ENCODE measurements around the gene C4B. TPM values are rescaled to one million over a fixed set of nuclear protein-coding genes. Genes with fewer than 3 reads are reported as not detected.
"Not testable (repeated sequence)": the region's sequence is repeated elsewhere in the genome, so short reads cannot be mapped to it uniquely, and the experiment has no call there.

The C4B gene
- total and polyA plus RNA-seq, 2 donors (not counting 1 experiment from before 2014, with no cell fraction given): 4.7 to 7.4 TPM

DNA sequence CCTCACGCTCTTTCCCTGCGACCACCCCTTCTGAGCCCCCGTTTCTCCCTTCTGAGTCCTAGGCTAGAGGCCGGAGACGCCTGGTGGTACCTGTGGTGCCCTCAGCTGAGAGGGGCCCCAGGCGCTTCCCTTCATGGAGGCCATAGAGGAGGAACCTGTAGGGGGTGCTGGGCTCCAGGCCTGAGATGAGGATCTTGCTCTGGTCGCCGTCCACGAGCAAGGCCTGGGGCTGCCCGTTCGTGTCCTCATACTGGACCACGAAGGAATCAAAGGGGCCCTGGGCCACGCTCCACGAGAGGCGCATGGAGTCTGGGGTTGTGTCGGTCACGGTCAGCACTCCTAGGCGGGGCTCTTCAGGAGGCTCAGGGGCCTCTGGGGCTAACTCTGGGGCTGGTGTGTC, 30.3 kb downstream of the C4B start:
- intact Hi-C loops (cut with micrococcal nuclease): loop anchor here (10.0 kb wide), 2 partner anchors 110 to 750 kb away; partner anchors contain the start of genes PPT2 and PRRT1
- H3K4me2 ChIP-seq (replicated peaks; ENCODE audit: low read depth, low read length, poor library complexity, severe bottlenecking); H3K27me3 ChIP-seq (replicated peaks in 1 of 4; ENCODE audit: control extremely low read depth in 1 of 4, control insufficient read depth in 3 of 4, insufficient read depth in 4 of 4, low read length in 3 of 4); DNase-seq; H3K4me3 Mint-ChIP-seq; ATAC-seq (ENCODE audit: low read depth); POLR2A ChIA-PET; H4K20me1 ChIP-seq (ENCODE audit: control insufficient read depth, insufficient read depth, low read length, poor library complexity, severe bottlenecking); H3K27ac Mint-ChIP-seq; H3K9ac ChIP-seq (ENCODE audit: low read length); H3K36me3 ChIP-seq (replicated peaks in 1 of 2; ENCODE audit: control extremely low read depth in 1 of 2, control insufficient read depth in 1 of 2, extremely low read depth in 1 of 2, insufficient read depth in 2 of 2, low read length in 1 of 2); H3K4me1 Mint-ChIP-seq; H2AFZ ChIP-seq (ENCODE audit: insufficient read depth, low read depth, low read length, poor library complexity, severe bottlenecking); CTCF ChIA-PET; H3K27ac ChIP-seq (ENCODE audit: low read length in 2 of 2); H3K27me3 Mint-ChIP-seq; H3K4me3 ChIP-seq (ENCODE audit: control extremely low read depth in 1 of 5, extremely low read depth in 1 of 5, insufficient read depth in 1 of 5, low read depth in 2 of 5, low read length in 4 of 5); H3K9me3 ChIP-seq (ENCODE audit: control extremely low read depth in 1 of 3, control insufficient read depth in 2 of 3, insufficient read depth in 1 of 3, low read length in 2 of 3); H3K4me1 ChIP-seq (ENCODE audit: control insufficient read depth in 2 of 2, insufficient read depth in 2 of 2, low read length in 2 of 2); H3K9me3 Mint-ChIP-seq (ENCODE audit: insufficient read depth); H3K79me2 ChIP-seq (ENCODE audit: control insufficient read depth, insufficient read depth, low read length): not testable (repeated sequence)
- WGBS (ENCODE audit: insufficient coverage): 88% methylated on average over 6 of the region's 18 CpGs

DNA sequence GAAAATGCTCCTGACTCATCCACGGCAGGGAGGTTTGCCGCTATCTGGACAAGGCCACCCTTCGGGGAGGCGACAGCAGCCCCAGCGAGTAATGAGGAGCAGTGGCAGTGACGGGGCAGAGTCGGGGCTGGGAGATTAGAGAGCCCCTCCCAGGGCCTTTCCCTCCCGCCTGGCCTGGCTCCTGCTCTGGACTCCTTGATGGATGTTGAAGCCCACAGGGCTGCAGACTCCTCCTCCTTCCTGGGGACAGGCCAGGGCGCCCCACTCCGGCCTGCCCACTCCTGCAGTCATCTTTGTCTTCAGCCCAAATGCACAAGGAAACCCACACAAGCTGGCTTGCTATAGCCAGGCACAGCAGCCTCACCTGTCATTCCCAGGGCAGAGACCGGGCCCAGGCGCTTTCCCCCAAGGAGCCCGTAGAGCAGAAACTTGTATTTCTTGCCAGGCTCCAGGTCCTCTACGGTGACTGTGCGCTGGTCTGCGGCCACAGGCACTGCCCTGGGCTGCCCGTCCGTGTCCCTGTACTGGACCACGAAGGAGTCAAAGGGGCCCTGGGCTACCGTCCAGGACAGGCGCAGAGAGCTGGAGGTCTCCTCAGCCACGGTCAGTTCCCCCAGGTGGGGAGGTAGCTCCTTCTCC, 31.3 kb downstream of the C4B start:
- 92% methylated on average over 20 of the region's 22 CpGs for WGBS (ENCODE audit: insufficient coverage)
- Histone ChIP-seq H3K4me3 (ENCODE audit: control extremely low read depth in 1 of 5, extremely low read depth in 1 of 5, insufficient read depth in 1 of 5, low read depth in 2 of 5, low read length in 4 of 5) (no peak overlapping the region), H3K36me3 (replicated peaks in 1 of 2; ENCODE audit: control extremely low read depth in 1 of 2, control insufficient read depth in 1 of 2, extremely low read depth in 1 of 2, insufficient read depth in 2 of 2, low read length in 1 of 2) (no peaks in the 10 kb centered on the region), H3K79me2 (ENCODE audit: control insufficient read depth, insufficient read depth, low read length) (no peaks in the 10 kb centered on the region), H3K9me3 (ENCODE audit: control extremely low read depth in 1 of 3, control insufficient read depth in 2 of 3, insufficient read depth in 1 of 3, low read length in 2 of 3) (no peaks in the 10 kb centered on the region), H2AFZ (ENCODE audit: insufficient read depth, low read depth, low read length, poor library complexity, severe bottlenecking) (no peak overlapping the region), H4K20me1 (ENCODE audit: control insufficient read depth, insufficient read depth, low read length, poor library complexity, severe bottlenecking) (no peaks in the 10 kb centered on the region), H3K4me2 (replicated peaks; ENCODE audit: low read depth, low read length, poor library complexity, severe bottlenecking) (no peak overlapping the region), H3K9ac (ENCODE audit: low read length) (no peak overlapping the region), H3K27me3 (replicated peaks in 1 of 4; ENCODE audit: control extremely low read depth in 1 of 4, control insufficient read depth in 3 of 4, insufficient read depth in 4 of 4, low read length in 3 of 4) (no peaks in the 10 kb centered on the region), H3K4me1 (ENCODE audit: control insufficient read depth in 2 of 2, insufficient read depth in 2 of 2, low read length in 2 of 2) (peaks cover 0 to 4% of the 10 kb centered on the region in 2 donors), H3K27ac (ENCODE audit: low read length in 2 of 2) (no peak overlapping the region)
- ChIA-PET CTCF (interaction anchor here (1.7 to 2.4 kb wide), 2 partner anchors 740 to 748 kb away, joined by 7 to 8 read pairs; no protein-coding TSS in a partner anchor), POLR2A (no interaction called here)
- Mint-ChIP-seq H3K27me3 (peaks cover 8% of the 10 kb centered on the region), H3K27ac (no peak overlapping the region), H3K4me3 (no peak overlapping the region), H3K4me1 (peaks cover 5% of the 10 kb centered on the region), H3K9me3 (ENCODE audit: insufficient read depth) (no peaks in the 10 kb centered on the region)
- TF ChIP-seq, protein P1, sequence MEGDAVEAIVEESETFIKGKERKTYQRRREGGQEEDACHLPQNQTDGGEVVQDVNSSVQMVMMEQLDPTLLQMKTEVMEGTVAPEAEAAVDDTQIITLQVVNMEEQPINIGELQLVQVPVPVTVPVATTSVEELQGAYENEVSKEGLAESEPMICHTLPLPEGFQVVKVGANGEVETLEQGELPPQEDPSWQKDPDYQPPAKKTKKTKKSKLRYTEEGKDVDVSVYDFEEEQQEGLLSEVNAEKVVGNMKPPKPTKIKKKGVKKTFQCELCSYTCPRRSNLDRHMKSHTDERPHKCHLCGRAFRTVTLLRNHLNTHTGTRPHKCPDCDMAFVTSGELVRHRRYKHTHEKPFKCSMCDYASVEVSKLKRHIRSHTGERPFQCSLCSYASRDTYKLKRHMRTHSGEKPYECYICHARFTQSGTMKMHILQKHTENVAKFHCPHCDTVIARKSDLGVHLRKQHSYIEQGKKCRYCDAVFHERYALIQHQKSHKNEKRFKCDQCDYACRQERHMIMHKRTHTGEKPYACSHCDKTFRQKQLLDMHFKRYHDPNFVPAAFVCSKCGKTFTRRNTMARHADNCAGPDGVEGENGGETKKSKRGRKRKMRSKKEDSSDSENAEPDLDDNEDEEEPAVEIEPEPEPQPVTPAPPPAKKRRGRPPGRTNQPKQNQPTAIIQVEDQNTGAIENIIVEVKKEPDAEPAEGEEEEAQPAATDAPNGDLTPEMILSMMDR (IDR thresholded peaks at IDR 0.05): no peak
- no peak for TF ChIP-seq EZH2 (IDR thresholded peaks at IDR 0.05; ENCODE audit: borderline replicate concordance, insufficient read depth, low read depth, low read length, poor library complexity, severe bottlenecking)
- no peak for ATAC-seq (ENCODE audit: low read depth)
- DNase-seq: no peak
- intact Hi-C loops (cut with micrococcal nuclease): loop anchor here (10.0 kb wide), 2 partner anchors 109 to 749 kb away; partner anchors contain the start of genes PPT2 and PRRT1
